OCI-LY1 (cell line): Measurements from ENCODE around the gene CPNE7.

ENCODE experiments used
- EZH2 ChIP-seq: fragments of 200-600 bp; sonication (generic), shearing (Covaris generic); IDR thresholded peaks from 2 replicates; pipeline ENCODE4 v1.8.0; 2017; ENCODE audit warnings: borderline replicate concordance, mixed run types, mild to moderate bottlenecking, antibody characterized with exemption, low read length, moderate library complexity, mixed read lengths
- TF ChIP-seq, protein P1 (sequence below): fragments of 200-600 bp; sonication (generic), shearing (Covaris generic); IDR thresholded peaks from 2 replicates; pipeline ENCODE4 v1.5.1; 2017; ENCODE audit warnings: mild to moderate bottlenecking, antibody characterized with exemption, low read length, moderate library complexity, mixed read lengths

DNA sequence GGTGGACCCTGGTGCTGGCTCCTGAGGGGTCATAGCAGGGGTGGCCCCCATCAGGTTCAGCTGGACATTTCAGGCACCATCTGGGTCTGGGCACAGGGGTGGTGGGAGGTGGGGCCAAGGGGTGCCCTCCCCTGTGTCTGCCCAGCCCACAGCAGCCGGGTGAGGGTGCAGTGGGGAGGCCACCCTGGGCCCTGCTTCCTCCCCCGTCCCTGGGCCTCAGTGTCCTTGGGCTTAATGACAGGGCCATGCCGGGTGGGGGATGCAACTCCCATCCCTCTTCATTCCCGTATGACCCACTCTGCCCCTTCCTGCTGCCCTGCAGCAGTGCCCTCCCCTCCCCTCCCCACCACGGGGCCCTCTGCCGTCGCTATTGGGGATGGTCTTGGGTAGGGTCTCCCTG lies 10.7 kb downstream of the CPNE7 start:
- TF ChIP-seq, protein P1, sequence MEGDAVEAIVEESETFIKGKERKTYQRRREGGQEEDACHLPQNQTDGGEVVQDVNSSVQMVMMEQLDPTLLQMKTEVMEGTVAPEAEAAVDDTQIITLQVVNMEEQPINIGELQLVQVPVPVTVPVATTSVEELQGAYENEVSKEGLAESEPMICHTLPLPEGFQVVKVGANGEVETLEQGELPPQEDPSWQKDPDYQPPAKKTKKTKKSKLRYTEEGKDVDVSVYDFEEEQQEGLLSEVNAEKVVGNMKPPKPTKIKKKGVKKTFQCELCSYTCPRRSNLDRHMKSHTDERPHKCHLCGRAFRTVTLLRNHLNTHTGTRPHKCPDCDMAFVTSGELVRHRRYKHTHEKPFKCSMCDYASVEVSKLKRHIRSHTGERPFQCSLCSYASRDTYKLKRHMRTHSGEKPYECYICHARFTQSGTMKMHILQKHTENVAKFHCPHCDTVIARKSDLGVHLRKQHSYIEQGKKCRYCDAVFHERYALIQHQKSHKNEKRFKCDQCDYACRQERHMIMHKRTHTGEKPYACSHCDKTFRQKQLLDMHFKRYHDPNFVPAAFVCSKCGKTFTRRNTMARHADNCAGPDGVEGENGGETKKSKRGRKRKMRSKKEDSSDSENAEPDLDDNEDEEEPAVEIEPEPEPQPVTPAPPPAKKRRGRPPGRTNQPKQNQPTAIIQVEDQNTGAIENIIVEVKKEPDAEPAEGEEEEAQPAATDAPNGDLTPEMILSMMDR: no peak
- no peak for TF ChIP-seq EZH2
